MM.1S (cell line): ENCODE measurements around the gene S100A8.

Source experiments
- DNase-seq: peaks from one replicate; pipeline ENCODE4 v3.0.0-alpha.2; 2015
- H2AFZ ChIP-seq: fragments of 300-600 bp; sonication (generic); 2 replicates; pipeline ENCODE4 v1.6.0; 2016; ENCODE audit warnings: antibody characterized with exemption, low read length
- H3F3A ChIP-seq: fragments of 300-600 bp; sonication (generic); 2 replicates; pipeline ENCODE4 v1.6.1; 2016; ENCODE audit warnings: mild to moderate bottlenecking, antibody characterized with exemption, low read length, moderate library complexity, mixed read lengths; ENCODE audit not compliant: insufficient read depth
- H3K27ac ChIP-seq: fragments of 300-600 bp; sonication (generic); 2 replicates; pipeline ENCODE4 v1.5.1; 2016; ENCODE audit warnings: mild to moderate bottlenecking, low read length
- H3K27me3 ChIP-seq: fragments of 300-600 bp; sonication (generic); replicated peaks from 2 replicates; pipeline ENCODE4 v1.6.0; 2016; ENCODE audit warnings: low read length; ENCODE audit not compliant: insufficient read depth
- H3K36me3 ChIP-seq: fragments of 300-600 bp; sonication (generic); replicated peaks from 2 replicates; pipeline ENCODE4 v1.6.1; 2016; ENCODE audit warnings: mild to moderate bottlenecking, low read length, mixed read lengths; ENCODE audit not compliant: insufficient read depth
- H3K4me1 ChIP-seq: fragments of 300-600 bp; sonication (generic); 2 replicates; pipeline ENCODE4 v1.6.1; 2016; ENCODE audit warnings: low read length, mixed read lengths
- H3K4me2 ChIP-seq: fragments of 300-600 bp; sonication (generic); 2 replicates; pipeline ENCODE4 v1.6.0; 2016; ENCODE audit warnings: low read depth, low read length
- H3K4me3 ChIP-seq: fragments of 300-600 bp; sonication (generic); 2 replicates; pipeline ENCODE4 v1.5.1; 2016; ENCODE audit warnings: low read length, mixed read lengths
- H3K79me2 ChIP-seq: fragments of 300-600 bp; sonication (generic); 2 replicates; pipeline ENCODE4 v1.6.1; 2016; ENCODE audit warnings: mixed run types, low read length, mixed read lengths
- H3K9ac ChIP-seq: fragments of 300-600 bp; sonication (generic); 2 replicates; pipeline ENCODE4 v1.6.1; 2016; ENCODE audit warnings: low read length, mixed read lengths
- H3K9me2 ChIP-seq: fragments of 300-600 bp; sonication (generic); replicated peaks from 2 replicates; pipeline ENCODE4 v1.6.1; 2016; ENCODE audit warnings: mild to moderate bottlenecking, low read length, mixed read lengths; ENCODE audit not compliant: insufficient read depth
- H3K9me3 ChIP-seq: fragments of 300-600 bp; sonication (generic); replicated peaks from 2 replicates; pipeline ENCODE4 v1.6.1; 2016; ENCODE audit warnings: mild to moderate bottlenecking, low read length, mixed read lengths; ENCODE audit not compliant: insufficient read depth
- H4K20me1 ChIP-seq: fragments of 300-600 bp; sonication (generic); 2 replicates; pipeline ENCODE4 v1.6.1; 2016; ENCODE audit warnings: mild to moderate bottlenecking, low read length, moderate library complexity, mixed read lengths; ENCODE audit not compliant: insufficient read depth
- CTCF ChIP-seq: fragments of 300-600 bp; sonication (generic); IDR thresholded peaks from 2 replicates; pipeline ENCODE4 v1.5.1; 2016; ENCODE audit warnings: antibody characterized with exemption, low read length, mixed read lengths
- EZH2 ChIP-seq: fragments of 300-600 bp; sonication (generic); optimal IDR thresholded peaks from 2 replicates; pipeline ENCODE3; 2017; ENCODE audit warnings: low read depth, mild to moderate bottlenecking, antibody characterized with exemption, low read length, mixed read lengths
- EZH2phosphoT487 ChIP-seq: fragments of 300-600 bp; sonication (generic); IDR thresholded peaks from 2 replicates; pipeline ENCODE4 v1.6.1; 2018; ENCODE audit warnings: antibody characterized with exemption, low read length

The S100A8 gene

GRCh38 chr1:153361480-153362109, 29.3 kb downstream of the S100A8 start:
- H3K9me2 ChIP-seq, result no peaks in the 10 kb centered on the region
- H3K4me2 ChIP-seq, result no peak overlapping the region

GRCh38 chr1:153360592-153361479, 30.0 kb downstream of the S100A8 start:
- Histone ChIP-seq H3K79me2 (no peaks in the 10 kb centered on the region), H2AFZ (no peak overlapping the region), H3K9ac (no peak overlapping the region), H3K36me3 (no peaks in the 10 kb centered on the region), H3K4me1 (0 out of 2 replicates have a peak, but pooled peaks cover 3% of the 10 kb centered on the region), H3F3A (no peaks in the 10 kb centered on the region), H3K9me2 (no peaks in the 10 kb centered on the region), H3K9me3 (no peaks in the 10 kb centered on the region), H3K27ac (no peak overlapping the region), H4K20me1 (no peaks in the 10 kb centered on the region), H3K4me2 (no peak overlapping the region), H3K4me3 (no peak overlapping the region), H3K27me3 (no peaks in the 10 kb centered on the region)
- TF ChIP-seq CTCF (no peak), EZH2phosphoT487 (no peak), EZH2 (no peak)
- DNase-seq, result no peak

More at GRCh38 chr1:153361480-153362109, 29.3 kb downstream of the S100A8 start:
- TF ChIP-seq CTCF, result no peak
- TF ChIP-seq EZH2phosphoT487, result no peak
- TF ChIP-seq EZH2, result no peak
- Histone ChIP-seq H3K27me3 (no peaks in the 10 kb centered on the region), H3K4me1 (0 out of 2 replicates have a peak, but pooled peaks cover 3% of the 10 kb centered on the region), H3K79me2 (no peaks in the 10 kb centered on the region), H3F3A (no peaks in the 10 kb centered on the region), H3K36me3 (no peaks in the 10 kb centered on the region), H4K20me1 (no peaks in the 10 kb centered on the region), H2AFZ (no peak overlapping the region), H3K9ac (no peak overlapping the region), H3K4me3 (no peak overlapping the region), H3K9me3 (no peaks in the 10 kb centered on the region), H3K27ac (no peak overlapping the region)
- no peak for DNase-seq

- H3K79me2 ChIP-seq, result no peaks in the 10 kb centered on the region
- 0 out of 2 replicates have a peak, but pooled peaks cover 3% of the 10 kb centered on the region for H3K4me1 ChIP-seq
- H3K4me3 ChIP-seq, result no peak overlapping the region
- H3K9ac ChIP-seq, result no peak overlapping the region
- H3K9me3 ChIP-seq, result no peaks in the 10 kb centered on the region
- DNase-seq, result no peak
- H3F3A ChIP-seq, result no peaks in the 10 kb centered on the region
- H3K9me2 ChIP-seq, result no peaks in the 10 kb centered on the region
- TF ChIP-seq EZH2 (no peak), CTCF (no peak), EZH2phosphoT487 (no peak)
- H3K27me3 ChIP-seq, result no peaks in the 10 kb centered on the region
- no peaks in the 10 kb centered on the region for H4K20me1 ChIP-seq
- H2AFZ ChIP-seq, result no peak overlapping the region
- H3K36me3 ChIP-seq, result no peaks in the 10 kb centered on the region
- no peak overlapping the region for H3K27ac ChIP-seq
- no peak overlapping the region for H3K4me2 ChIP-seq
Measured at GRCh38 chr1:153360190-153360589, 30.7 kb downstream of the S100A8 start.
